Measurements from ENCODE around the gene PRDM15.

The PRDM15 gene

GRCh38 chr21:41827951-41828883 lies 50.9 kb downstream of the PRDM15 start:
- H3K4me1 Mint-ChIP-seq (ENCODE audit: low read depth): no peaks in the 10 kb centered on the region
- H3K27me3 Mint-ChIP-seq: no peaks in the 10 kb centered on the region
- no peaks in the 10 kb centered on the region for H3K9me3 Mint-ChIP-seq
- peaks cover 53% of the 10 kb centered on the region for H3K36me3 Mint-ChIP-seq (ENCODE audit: low read depth)
- H3K4me3 Mint-ChIP-seq: no peak overlapping the region
- DNase-seq: no peak
- no peak overlapping the region for H3K27ac Mint-ChIP-seq

DNA sequence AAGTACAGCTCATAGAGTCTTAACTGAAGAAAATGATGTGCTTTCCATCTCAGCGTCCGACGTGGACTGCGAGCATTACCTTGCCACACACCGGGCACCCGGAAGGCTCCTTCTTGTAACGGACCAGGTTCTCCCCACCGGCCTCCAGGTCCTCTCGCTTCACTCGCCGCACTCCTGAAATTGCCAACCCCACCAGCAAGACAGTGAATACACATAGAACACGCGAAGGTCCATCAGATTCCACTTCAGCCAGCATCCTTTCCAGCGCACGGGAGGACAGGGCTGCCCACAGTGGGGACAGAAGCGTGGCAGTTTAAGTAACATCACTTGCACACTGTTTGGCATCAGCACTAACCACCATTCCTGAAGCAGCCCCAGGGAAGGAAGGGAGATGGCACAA lies 53.3 kb downstream of the PRDM15 start:
- H3K4me3 Mint-ChIP-seq: no peak overlapping the region
- H3K27me3 Mint-ChIP-seq: no peaks in the 10 kb centered on the region

DNA sequence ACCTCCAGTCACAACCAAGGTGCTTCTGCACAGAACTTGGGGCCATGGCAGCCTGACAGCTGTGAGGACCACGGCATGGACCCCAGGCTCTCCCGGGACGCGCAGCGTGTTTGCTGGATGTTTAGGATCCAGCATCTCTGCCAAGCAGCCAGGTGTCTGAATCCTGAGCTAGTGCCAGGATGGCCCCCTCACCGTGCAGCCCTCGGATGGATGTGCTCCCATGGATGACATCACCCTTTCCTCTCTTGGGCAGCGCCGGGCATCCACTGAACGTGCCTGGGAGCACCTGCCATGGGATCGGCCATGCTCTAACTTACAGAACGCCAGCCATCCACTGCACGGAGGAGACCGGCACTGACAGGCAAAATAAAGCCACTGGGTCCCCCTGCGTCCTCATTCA lies 53.9 kb downstream of the PRDM15 start:
- DNase-seq: no peak
- no peak overlapping the region for H3K27ac Mint-ChIP-seq
- H3K4me3 Mint-ChIP-seq: no peak overlapping the region
- no peaks in the 10 kb centered on the region for H3K27me3 Mint-ChIP-seq
- H3K4me1 Mint-ChIP-seq (ENCODE audit: low read depth): no peaks in the 10 kb centered on the region
- H3K36me3 Mint-ChIP-seq (ENCODE audit: low read depth): peaks cover 66% of the 10 kb centered on the region
- H3K9me3 Mint-ChIP-seq: no peaks in the 10 kb centered on the region

More for the DNA sequence above, 53.3 kb downstream of the PRDM15 start:
- H3K9me3 Mint-ChIP-seq: no peaks in the 10 kb centered on the region
- H3K4me1 Mint-ChIP-seq (ENCODE audit: low read depth): no peaks in the 10 kb centered on the region
- no peak overlapping the region for H3K27ac Mint-ChIP-seq
- peaks cover 59% of the 10 kb centered on the region for H3K36me3 Mint-ChIP-seq (ENCODE audit: low read depth)
- DNase-seq: no peak

DNA sequence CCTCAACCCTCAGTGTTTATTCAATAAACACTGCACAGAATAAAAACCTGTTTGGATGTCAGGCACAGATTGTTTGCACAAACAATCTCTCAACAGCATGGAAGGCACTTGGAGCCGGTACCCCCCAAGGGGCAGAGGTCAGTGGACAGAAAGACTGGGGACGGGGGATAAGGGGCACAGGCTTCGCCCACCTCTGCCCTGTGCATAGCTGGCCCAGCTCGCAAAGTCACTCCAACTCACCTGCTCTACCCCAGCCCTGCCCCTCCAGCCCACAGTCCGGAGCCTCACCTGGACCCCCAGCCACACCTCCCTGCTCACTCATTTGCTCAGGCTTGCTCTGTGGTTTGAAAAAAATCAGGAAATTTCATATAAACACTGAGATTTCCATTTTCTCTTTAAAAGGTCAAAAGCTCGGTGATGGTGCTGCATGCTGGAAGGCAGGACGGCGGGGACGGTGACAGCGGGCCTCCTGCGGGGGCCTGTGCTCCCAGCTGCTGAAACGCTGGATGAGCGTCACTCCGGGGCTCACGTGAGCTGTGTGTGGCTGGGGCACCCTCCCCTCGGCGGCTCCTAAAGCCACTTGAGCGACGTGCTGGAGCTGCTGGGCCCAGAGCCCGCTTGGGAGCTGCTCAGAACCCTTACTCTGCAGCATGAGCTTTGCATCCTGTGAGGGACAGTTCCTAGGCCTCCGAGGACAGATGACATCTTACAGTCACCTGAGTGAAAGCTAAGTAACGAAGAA lies 54.5 kb downstream of the PRDM15 start:
- no peak for DNase-seq
- Mint-ChIP-seq H3K4me3 (no peak overlapping the region), H3K27ac (no peak overlapping the region), H3K4me1 (ENCODE audit: low read depth) (no peaks in the 10 kb centered on the region), H3K9me3 (no peaks in the 10 kb centered on the region), H3K27me3 (no peaks in the 10 kb centered on the region), H3K36me3 (ENCODE audit: low read depth) (peaks cover 72% of the 10 kb centered on the region)

DNA sequence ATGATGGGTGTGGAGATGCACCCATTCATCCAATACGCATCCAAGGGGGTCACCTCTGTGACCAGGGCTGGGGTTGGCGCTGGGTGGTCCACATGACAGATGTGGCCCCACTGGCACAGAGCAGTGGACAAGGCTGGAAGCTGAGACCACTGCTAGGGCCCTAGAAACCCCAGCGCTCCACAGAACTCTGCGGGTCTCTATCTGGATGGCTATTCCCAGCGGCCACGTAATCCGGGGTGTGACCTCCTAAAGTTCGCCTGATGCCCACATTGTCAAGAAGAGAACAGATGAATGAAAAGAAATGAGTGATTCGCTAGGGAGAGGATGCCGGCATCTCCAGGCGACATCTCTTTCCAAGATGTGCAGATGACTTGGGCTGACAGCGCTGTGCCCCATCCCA lies 55.2 kb downstream of the PRDM15 start:
- Mint-ChIP-seq H3K4me1 (ENCODE audit: low read depth) (no peaks in the 10 kb centered on the region), H3K9me3 (no peaks in the 10 kb centered on the region), H3K36me3 (ENCODE audit: low read depth) (peaks cover 79% of the 10 kb centered on the region), H3K27me3 (no peaks in the 10 kb centered on the region), H3K4me3 (no peak overlapping the region), H3K27ac (no peak overlapping the region)
- DNase-seq: no peak

- no peak for DNase-seq
Observed at GRCh38 chr21:41823166-41823565, 56.0 kb downstream of the PRDM15 start.

DNA sequence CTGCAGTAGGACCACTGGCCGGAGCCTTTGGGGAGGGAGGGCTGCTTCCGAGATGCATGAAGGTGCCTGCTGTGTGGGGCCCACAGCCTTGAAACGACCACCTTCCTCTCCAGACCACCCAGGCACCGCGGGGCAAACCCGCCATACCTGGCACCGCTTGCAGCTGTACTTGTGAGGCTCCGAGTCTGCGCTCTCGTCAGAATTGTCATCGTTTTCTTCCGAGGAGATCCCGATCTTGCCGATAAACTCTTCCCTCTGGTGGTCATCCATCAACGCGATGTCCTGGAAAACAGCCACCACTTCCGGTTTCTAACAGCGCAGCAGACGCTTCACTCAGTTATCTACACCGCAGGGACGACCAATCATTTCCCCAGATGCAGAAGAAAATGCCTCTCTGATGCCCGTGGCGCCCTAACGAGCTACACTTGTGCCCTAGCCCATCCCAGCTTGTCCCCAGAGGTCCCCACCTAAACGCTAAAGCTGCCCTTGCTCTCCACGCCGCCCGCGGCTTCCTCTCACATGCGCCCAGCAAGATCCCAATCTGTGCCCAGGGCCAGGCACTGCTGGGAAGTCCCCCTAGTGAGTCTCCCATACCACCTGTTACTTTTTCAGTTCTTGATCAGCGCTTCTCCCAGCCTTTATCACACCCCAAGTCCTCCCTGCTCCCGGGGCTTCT lies 57.2 kb downstream of the PRDM15 start:
- no peak for DNase-seq
- Mint-ChIP-seq H3K4me3 (no peak overlapping the region), H3K9me3 (no peaks in the 10 kb centered on the region), H3K27me3 (no peaks in the 10 kb centered on the region), H3K36me3 (ENCODE audit: low read depth) (peaks cover 86% of the 10 kb centered on the region), H3K4me1 (ENCODE audit: low read depth) (peaks cover 2% of the 10 kb centered on the region), H3K27ac (no peak overlapping the region)

More at GRCh38 chr21:41823166-41823565, 56.0 kb downstream of the PRDM15 start:
- no peak overlapping the region for H3K4me3 Mint-ChIP-seq
- no peaks in the 10 kb centered on the region for H3K9me3 Mint-ChIP-seq
- no peaks in the 10 kb centered on the region for H3K27me3 Mint-ChIP-seq
- H3K27ac Mint-ChIP-seq: no peak overlapping the region
- H3K36me3 Mint-ChIP-seq (ENCODE audit: low read depth): peaks cover 81% of the 10 kb centered on the region
- no peaks in the 10 kb centered on the region for H3K4me1 Mint-ChIP-seq (ENCODE audit: low read depth)

- Mint-ChIP-seq H3K36me3 (ENCODE audit: low read depth) (peaks cover 84% of the 10 kb centered on the region), H3K4me1 (ENCODE audit: low read depth) (peaks cover 4% of the 10 kb centered on the region), H3K27ac (no peak overlapping the region), H3K9me3 (no peaks in the 10 kb centered on the region), H3K4me3 (no peak overlapping the region), H3K27me3 (no peaks in the 10 kb centered on the region)
- DNase-seq: no peak
Observed at GRCh38 chr21:41821081-41821755, 57.9 kb downstream of the PRDM15 start.

- no peak overlapping the region for H3K4me3 Mint-ChIP-seq
- H3K36me3 Mint-ChIP-seq (ENCODE audit: low read depth): peaks cover 83% of the 10 kb centered on the region
- H3K4me1 Mint-ChIP-seq (ENCODE audit: low read depth): peaks cover 4% of the 10 kb centered on the region
- no peaks in the 10 kb centered on the region for H3K9me3 Mint-ChIP-seq
- H3K27ac Mint-ChIP-seq: no peak overlapping the region
- no peaks in the 10 kb centered on the region for H3K27me3 Mint-ChIP-seq
- no peak for DNase-seq
Observed at GRCh38 chr21:41820384-41821080, 58.6 kb downstream of the PRDM15 start.

GRCh38 chr21:41819856-41820281 lies 59.3 kb downstream of the PRDM15 start:
- no peak overlapping the region for H3K27ac Mint-ChIP-seq
- no peaks in the 10 kb centered on the region for H3K27me3 Mint-ChIP-seq
- H3K36me3 Mint-ChIP-seq (ENCODE audit: low read depth): peaks cover 83% of the 10 kb centered on the region

GRCh38 chr21:41819236-41819855 lies 59.8 kb downstream of the PRDM15 start:
- H3K27me3 Mint-ChIP-seq: no peaks in the 10 kb centered on the region
- no peak overlapping the region for H3K27ac Mint-ChIP-seq
- peaks cover 4% of the 10 kb centered on the region for H3K4me1 Mint-ChIP-seq (ENCODE audit: low read depth)
- H3K9me3 Mint-ChIP-seq: no peaks in the 10 kb centered on the region
- no peak for DNase-seq
- peaks cover 82% of the 10 kb centered on the region for H3K36me3 Mint-ChIP-seq (ENCODE audit: low read depth)
- no peak overlapping the region for H3K4me3 Mint-ChIP-seq

More at GRCh38 chr21:41819856-41820281, 59.3 kb downstream of the PRDM15 start:
- peaks cover 4% of the 10 kb centered on the region for H3K4me1 Mint-ChIP-seq (ENCODE audit: low read depth)
- no peak for DNase-seq
- H3K9me3 Mint-ChIP-seq: no peaks in the 10 kb centered on the region
- H3K4me3 Mint-ChIP-seq: no peak overlapping the region

- no peaks in the 10 kb centered on the region for H3K27me3 Mint-ChIP-seq
- H3K9me3 Mint-ChIP-seq: no peaks in the 10 kb centered on the region
- no peak overlapping the region for H3K4me3 Mint-ChIP-seq
- peaks cover 4% of the 10 kb centered on the region for H3K4me1 Mint-ChIP-seq (ENCODE audit: low read depth)
- H3K27ac Mint-ChIP-seq: no peak overlapping the region
- H3K36me3 Mint-ChIP-seq (ENCODE audit: low read depth): peaks cover 78% of the 10 kb centered on the region
- no peak for DNase-seq
Observed at GRCh38 chr21:41817877-41818855, 61.0 kb downstream of the PRDM15 start.
